NCI-H128 (cell line): Measurements from ENCODE around the gene ZFR.

Experiments
- DNase-seq: peaks from one replicate; lab custom pipeline; 2025; ENCODE audit not compliant: unreplicated experiment; lab: John Stamatoyannopoulos, UW

Gene ZFR

DNA sequence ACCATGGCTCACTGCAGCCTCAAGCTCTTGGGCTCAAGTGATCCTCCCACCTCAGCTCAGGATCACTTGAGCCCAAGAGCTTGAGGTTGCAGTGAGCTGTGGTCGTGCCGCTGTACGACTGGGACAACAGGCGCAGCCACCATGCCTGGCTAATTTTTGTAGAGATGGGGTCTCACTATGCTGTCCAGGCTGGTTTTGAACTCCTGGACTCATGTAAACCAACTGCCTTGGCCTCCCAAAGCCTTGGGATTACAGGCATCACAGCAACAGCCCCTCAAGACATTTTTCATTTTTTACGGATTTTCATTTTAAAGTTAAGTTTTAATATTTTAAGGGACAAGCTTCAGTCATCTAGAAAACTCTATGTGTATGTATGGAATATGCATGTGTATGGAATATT, 78.9 kb downstream of the ZFR start:
- DNase-seq: no peak

- no peak for DNase-seq
Measured at GRCh38 chr5:32363030-32363429, 81.5 kb downstream of the ZFR start.

DNA sequence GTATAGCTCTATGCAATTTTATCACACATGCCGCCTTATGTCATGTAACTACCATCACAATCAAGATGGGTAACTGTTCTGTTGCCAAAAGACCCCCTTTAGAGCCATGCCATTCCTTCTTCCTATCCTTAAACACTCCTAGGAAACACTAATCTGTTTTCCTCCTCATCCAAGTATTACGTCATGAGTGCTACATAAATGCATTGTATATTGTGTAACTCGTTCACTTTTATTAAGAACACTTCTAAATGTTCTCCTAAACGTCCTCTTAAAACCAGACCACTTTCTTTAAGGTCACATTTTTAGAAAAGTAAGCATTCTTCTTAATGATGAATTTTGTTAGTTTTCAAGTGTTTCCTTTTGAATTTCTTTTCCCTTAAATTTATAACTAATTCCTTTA, 82.0 kb downstream of the ZFR start:
- DNase-seq: no peak

DNA sequence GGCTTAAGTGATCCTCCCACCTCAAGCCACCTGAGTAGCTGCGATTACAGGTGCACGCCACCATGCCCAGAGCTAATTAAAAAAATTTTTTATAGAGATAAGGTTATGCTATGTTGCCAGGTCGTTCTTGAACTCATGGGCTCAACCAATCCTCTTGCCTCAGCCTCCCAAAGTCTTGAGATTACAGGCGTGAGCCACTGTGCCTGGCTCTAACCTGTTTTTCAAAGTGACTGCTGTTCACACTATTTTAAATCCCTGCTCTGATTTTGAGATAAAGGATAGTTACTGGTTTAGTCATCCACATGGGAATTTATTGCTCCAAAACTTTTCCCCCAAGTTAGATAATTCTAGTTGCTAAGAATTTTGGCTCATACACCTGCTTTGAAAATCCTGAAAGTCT, 83.6 kb downstream of the ZFR start:
- DNase-seq: no peak

GRCh38 chr5:32358611-32359010, 85.9 kb downstream of the ZFR start:
- no peak for DNase-seq

GRCh38 chr5:32357658-32358057, 86.9 kb downstream of the ZFR start:
- DNase-seq: no peak

DNA sequence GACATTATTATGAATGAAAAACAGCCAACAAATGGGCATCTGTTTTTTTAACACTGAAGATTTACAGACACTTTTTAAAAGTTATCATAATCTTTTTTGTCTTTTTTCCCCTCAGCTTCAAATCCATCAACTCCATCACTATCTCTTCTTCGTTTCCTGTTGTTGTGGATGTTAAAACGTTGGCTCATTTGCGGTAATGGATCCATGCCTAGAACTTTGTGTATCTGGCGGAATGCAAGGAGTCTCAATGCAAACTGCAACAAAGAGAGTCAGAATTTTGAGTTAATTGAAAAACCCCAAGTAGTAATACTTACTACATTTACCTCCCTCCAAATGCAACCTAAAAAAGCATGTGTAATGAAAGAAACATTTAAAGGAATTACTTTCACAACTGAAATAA, 88.9 kb downstream of the ZFR start:
- DNase-seq: no peak

GRCh38 chr5:32353420-32353819, 91.1 kb downstream of the ZFR start:
- DNase-seq: no peak

GRCh38 chr5:32352685-32353084, 91.9 kb downstream of the ZFR start:
- DNase-seq: no peak

DNA sequence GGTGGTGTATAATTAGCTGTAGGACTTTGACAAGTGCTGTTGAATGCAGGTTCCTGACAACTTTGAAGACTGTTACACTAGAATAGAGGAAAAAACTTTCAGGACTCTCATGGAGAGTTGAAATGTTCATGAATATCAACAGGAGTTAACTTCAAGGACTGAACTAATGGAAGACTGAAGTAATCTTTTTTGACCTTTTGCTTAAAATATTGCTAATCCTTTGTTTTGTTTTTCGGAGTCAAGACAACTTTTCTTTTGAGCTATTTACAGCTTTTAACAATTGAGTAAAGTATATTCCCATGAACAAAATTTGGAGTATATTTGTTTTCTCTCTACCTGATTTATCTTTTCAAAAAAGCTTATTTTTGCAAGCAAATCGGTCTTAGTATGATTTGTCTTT, 97.7 kb downstream of the ZFR start:
- no peak for DNase-seq

- DNase-seq: no peak
Measured at GRCh38 chr5:32343058-32343672, 101.4 kb downstream of the ZFR start.

DNA sequence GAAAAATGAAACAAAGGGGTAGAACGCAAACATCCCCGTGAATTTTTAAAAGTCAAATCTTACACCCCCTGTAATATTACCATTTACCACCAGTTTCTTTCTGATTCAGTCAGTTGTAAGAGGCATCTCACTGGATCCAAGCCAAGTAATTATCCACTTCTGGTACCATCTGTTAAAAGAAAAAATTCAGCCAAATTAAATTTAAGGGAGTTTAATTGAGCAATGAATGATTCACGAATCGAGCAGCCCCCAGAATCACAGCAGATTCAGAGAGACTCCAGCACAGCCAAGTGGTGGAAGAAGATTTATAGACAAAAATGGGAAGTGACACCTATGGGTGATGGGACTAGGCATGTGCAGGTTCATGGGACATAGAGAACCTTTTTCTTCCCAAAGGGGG, 101.9 kb downstream of the ZFR start:
- DNase-seq: no peak

- no peak for DNase-seq
Measured at GRCh38 chr5:32339878-32340277, 104.7 kb downstream of the ZFR start.

GRCh38 chr5:32339198-32339597, 105.3 kb downstream of the ZFR start:
- DNase-seq: no peak

DNA sequence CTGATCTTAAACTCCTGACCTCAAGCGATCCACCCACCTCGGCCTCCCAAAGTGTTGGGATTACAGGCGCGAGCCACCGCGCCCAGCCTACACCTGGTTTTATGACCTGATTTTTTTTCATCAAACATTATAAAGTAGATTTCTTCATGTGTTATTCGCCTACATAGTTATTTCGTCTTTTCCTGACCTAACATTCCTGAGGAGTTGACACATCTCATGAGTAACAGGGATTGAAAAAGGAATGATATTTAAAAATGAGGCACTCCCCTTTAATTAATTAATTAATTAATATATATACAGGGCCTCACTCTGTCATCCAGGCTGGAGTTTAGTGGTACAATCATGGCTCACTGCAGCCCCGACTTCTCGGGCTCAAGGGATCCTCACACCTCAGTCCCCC, 111.6 kb downstream of the ZFR start:
- no peak for DNase-seq

- no peak for DNase-seq
Measured at GRCh38 chr5:32332361-32332760, 112.2 kb downstream of the ZFR start.

GRCh38 chr5:32331935-32332274, 112.6 kb downstream of the ZFR start:
- no peak for DNase-seq

DNA sequence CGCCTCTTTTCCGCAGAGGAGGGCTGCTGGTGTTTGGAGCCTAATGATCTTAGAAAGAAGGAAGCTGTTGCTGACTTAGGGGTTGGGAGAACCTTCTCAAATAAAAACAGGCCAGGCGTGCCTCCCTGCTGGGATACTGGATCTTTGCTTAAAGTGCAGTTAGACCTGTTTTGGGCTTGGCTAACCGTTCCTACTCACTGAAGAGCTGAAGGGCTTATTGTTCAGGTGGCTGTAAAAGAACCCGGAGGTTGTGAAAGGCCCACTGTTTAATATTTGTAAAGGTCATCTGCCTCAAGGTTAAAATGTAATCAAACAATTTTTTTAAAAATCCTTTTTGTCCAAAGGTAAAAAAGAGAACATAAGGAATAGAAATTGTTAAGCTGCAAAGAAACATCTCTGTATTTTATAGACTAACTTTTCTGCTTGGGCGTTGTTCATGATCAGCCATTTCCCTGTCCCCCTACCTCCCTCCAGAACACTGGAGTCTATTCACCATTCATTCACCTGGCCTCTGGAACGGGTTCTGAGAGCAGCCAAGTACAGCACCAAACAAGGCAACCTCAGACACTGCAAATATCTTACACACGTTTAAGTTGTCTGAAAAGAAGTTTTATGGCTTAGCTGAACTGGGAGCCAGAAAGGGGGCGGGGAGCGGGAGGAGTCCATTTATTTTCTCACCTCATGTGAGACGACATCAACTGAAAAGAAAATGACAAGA, 113.2 kb downstream of the ZFR start:
- no peak for DNase-seq

GRCh38 chr5:32330126-32330971, 114.2 kb downstream of the ZFR start:
- DNase-seq: no peak

DNA sequence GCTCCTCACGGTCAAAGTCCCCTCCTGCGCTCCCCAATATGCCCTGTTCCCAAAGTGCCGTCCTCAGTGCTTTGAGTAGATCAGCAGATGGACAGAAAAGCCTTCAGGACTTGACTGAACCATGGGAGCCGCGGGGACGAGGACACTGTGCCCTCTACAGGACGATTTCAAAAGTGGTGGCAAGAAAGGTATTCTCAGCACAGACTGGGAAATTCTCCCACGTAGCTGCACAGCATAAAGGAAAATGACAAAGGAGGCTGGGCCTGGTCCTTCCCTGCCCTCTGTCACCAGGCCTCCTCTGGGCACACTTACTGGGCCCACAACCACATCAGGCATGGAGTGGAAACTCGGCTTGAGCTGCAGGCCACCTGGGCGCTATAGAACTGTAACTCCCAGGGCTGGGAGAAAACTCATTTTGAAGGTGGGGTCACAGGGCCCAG, 115.1 kb downstream of the ZFR start:
- DNase-seq: no peak

- no peak for DNase-seq
Measured at GRCh38 chr5:32326216-32326772, 118.2 kb downstream of the ZFR start.

GRCh38 chr5:32325616-32326015, 118.9 kb downstream of the ZFR start:
- DNase-seq: no peak
